ENCODE results near the gene ANGEL2. TPM values are rescaled to one million over a fixed set of nuclear protein-coding genes. Genes with fewer than 3 reads are reported as not detected.

The ANGEL2 gene
- total and polyA plus RNA-seq, 2 of the 4 experiments (the other 2 are of a cell fraction) = 13.4 to 44.1 TPM

Other genes starting within 250 kb of the ANGEL2 start
- gene NSL1, start 224.1 kb downstream of the ANGEL2 start, total RNA-seq (2012; rRNA removed) = 32.8 and 42.5 TPM in 2 replicates
- 19.1 and 26.7 TPM in 2 replicates for gene NSL1, start 224.1 kb downstream of the ANGEL2 start, polyA plus RNA-seq (2012; rRNA removed)
- 12.0 and 12.8 TPM in 2 replicates for gene TATDN3, start 224.0 kb downstream of the ANGEL2 start, total RNA-seq (2012; rRNA removed)
- 4.4 and 4.9 TPM in 2 replicates for gene TATDN3, start 224.0 kb downstream of the ANGEL2 start, polyA plus RNA-seq (2012; rRNA removed)
- gene SPATA45, start 168.2 kb downstream of the ANGEL2 start, total RNA-seq (2012; rRNA removed) = not detected in 2 replicates
- gene SPATA45, start 168.2 kb downstream of the ANGEL2 start, polyA plus RNA-seq (2012; rRNA removed) = not detected in 2 replicates
- gene FLVCR1, start 157.6 kb downstream of the ANGEL2 start, total RNA-seq (2012; rRNA removed) = 3.9 and 6.7 TPM in 2 replicates
- 1.9 and 2.4 TPM in 2 replicates for gene FLVCR1, start 157.6 kb downstream of the ANGEL2 start, polyA plus RNA-seq (2012; rRNA removed)
- gene VASH2, start 65.3 kb downstream of the ANGEL2 start, total RNA-seq (2012; rRNA removed) = 0.83 and 0.90 TPM in 2 replicates
- gene VASH2, start 65.3 kb downstream of the ANGEL2 start, polyA plus RNA-seq (2012; rRNA removed) = 1.1 and 1.2 TPM in 2 replicates
- 23.7 and 25.8 TPM in 2 replicates for gene RPS6KC1, start 35.4 kb upstream of the ANGEL2 start, total RNA-seq (2012; rRNA removed)
- gene RPS6KC1, start 35.4 kb upstream of the ANGEL2 start, polyA plus RNA-seq (2012; rRNA removed) = 6.0 and 7.9 TPM in 2 replicates